ENCODE data around the gene IFNAR2. TPM values are rescaled to one million over a fixed set of nuclear protein-coding genes. Genes with fewer than 3 reads are reported as not detected.

Gene IFNAR2
- polyA plus RNA-seq, 1 donor from 2014 or later = 10.3 TPM

DNA sequence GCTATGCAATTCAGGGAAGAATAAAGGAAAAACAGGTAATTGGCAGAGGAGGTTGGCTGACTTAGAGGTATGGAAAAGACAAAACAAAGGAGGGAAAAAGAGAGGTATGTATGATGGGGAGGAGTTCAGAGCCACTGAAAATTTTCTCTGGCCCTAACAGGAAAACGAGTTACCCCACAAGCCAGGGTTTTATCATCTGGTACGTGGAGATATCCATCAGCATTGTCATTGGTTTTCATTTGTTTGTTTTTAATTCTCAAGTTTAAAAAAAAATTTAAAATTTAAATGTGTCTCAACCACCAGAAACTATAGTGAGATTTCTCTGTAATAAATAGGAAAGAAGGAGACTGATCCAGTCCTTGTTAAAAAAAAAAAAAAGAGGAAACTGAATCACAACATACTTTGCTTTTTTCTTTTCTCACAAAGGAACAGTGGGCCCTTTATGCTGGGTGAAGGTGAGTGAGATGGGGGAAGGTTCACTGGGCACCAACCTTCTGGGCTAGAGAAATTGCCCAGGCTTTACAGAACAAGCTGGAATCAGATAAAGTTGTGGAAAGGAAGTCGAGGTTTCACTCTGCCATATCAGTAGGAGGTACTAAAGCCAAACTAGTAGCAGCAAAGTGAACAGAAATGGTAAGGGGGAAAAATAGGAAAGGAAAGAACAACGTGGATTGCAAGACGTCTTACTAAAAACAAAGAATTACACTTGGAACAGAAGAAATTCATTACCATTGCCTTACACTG lies 2.7 kb downstream of the IFNAR2 start:
- Histone ChIP-seq H3K4me2 (ENCODE audit: low read length) (no peak overlapping the region), H3K36me3 (ENCODE audit: insufficient read depth, low read length) (no peaks in the 10 kb centered on the region), H2AFZ (ENCODE audit: low read depth, low read length) (no peak overlapping the region), H3K79me2 (replicated peaks; ENCODE audit: insufficient read depth, low read length) (peaks cover 17% of the 10 kb centered on the region), H3K9me3 (ENCODE audit: low read length) (no peaks in the 10 kb centered on the region), H4K20me1 (ENCODE audit: insufficient read depth) (no peaks in the 10 kb centered on the region), H3K9ac (ENCODE audit: low read length) (no peak overlapping the region), H3K27me3 (ENCODE audit: insufficient read depth, low read depth, low read length) (no peaks in the 10 kb centered on the region), H3K9me2 (ENCODE audit: insufficient read depth, low read length) (no peaks in the 10 kb centered on the region), H3K27ac (ENCODE audit: low read length) (no peak overlapping the region), H3K4me3 (ENCODE audit: low read length) (peak overlapping the region; percentile 75), H3F3A (ENCODE audit: insufficient read depth, low read length, poor library complexity, severe bottlenecking) (no peaks in the 10 kb centered on the region)
- TF ChIP-seq MXI1 (conservative IDR thresholded peaks at IDR 0.05; ENCODE audit: poor library complexity, severe bottlenecking) (no peak), POLR2AphosphoS5 (IDR thresholded peaks at IDR 0.05) (no peak), SMC3 (conservative IDR thresholded peaks at IDR 0.05; ENCODE audit: poor library complexity) (no peak), TAF1 (IDR thresholded peaks at IDR 0.05; ENCODE audit: low read depth) (no peak), REST (IDR thresholded peaks at IDR 0.05; ENCODE audit: borderline replicate concordance) (no peak), RAD21 (conservative IDR thresholded peaks at IDR 0.05) (no peak), EP300 (conservative IDR thresholded peaks at IDR 0.05; ENCODE audit: poor library complexity, severe bottlenecking) (no peak), EZH2 (IDR thresholded peaks at IDR 0.05; ENCODE audit: borderline replicate concordance, insufficient read depth, low read length, poor library complexity, severe bottlenecking) (no peak)
- TF ChIP-seq, protein P1, sequence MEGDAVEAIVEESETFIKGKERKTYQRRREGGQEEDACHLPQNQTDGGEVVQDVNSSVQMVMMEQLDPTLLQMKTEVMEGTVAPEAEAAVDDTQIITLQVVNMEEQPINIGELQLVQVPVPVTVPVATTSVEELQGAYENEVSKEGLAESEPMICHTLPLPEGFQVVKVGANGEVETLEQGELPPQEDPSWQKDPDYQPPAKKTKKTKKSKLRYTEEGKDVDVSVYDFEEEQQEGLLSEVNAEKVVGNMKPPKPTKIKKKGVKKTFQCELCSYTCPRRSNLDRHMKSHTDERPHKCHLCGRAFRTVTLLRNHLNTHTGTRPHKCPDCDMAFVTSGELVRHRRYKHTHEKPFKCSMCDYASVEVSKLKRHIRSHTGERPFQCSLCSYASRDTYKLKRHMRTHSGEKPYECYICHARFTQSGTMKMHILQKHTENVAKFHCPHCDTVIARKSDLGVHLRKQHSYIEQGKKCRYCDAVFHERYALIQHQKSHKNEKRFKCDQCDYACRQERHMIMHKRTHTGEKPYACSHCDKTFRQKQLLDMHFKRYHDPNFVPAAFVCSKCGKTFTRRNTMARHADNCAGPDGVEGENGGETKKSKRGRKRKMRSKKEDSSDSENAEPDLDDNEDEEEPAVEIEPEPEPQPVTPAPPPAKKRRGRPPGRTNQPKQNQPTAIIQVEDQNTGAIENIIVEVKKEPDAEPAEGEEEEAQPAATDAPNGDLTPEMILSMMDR (IDR thresholded peaks at IDR 0.05; ENCODE audit: poor library complexity, severe bottlenecking) = no peak

DNA sequence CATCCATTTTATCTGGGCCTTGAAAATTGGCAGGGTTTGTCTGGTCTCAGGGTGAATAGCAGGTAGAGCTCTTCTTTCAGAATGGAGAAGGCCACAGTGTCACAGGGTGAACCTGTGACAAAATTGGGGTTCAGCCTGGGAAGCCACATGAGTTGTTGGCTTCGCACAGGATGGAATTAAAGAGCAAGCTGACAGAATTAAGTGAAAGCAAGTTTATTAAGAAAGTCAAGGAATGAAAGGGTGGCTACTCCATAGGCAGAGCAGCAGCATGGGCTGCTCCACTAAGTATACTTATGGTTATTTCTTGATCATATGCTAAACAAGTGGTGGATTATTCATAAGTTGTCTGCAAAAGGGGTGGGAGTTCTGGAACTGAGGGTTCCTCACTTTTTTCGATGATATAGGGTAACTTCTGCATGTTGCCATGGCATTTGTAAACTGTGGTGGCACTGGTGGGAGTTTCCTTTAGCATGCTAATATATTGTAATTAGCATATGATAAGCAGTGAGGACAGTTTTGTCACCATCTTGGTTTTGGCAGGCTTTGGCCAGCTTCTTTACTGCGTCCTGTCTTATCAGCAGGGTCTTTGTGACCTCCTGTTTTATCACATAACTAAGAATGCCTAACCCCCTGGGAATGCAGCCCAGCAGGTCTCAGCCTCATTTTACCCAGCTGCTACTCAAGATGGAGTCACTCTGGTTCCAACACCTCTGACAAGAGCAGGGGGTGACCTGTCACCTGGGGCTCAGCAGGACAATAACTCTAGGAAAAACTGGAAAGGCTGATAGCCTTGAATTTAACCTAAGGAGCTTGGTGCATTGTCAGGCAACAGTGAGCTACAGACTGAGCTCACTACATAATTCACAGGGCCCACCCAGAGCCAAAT lies 5.1 kb downstream of the IFNAR2 start:
- Histone ChIP-seq H4K20me1 (ENCODE audit: insufficient read depth) (no peaks in the 10 kb centered on the region), H3K27ac (ENCODE audit: low read length) (no peak overlapping the region), H3K27me3 (ENCODE audit: insufficient read depth, low read depth, low read length) (no peaks in the 10 kb centered on the region), H3K36me3 (ENCODE audit: insufficient read depth, low read length) (no peaks in the 10 kb centered on the region), H3K9me3 (ENCODE audit: low read length) (peaks cover 3% of the 10 kb centered on the region), H2AFZ (ENCODE audit: low read depth, low read length) (no peak overlapping the region), H3K4me3 (ENCODE audit: low read length) (no peak overlapping the region), H3F3A (ENCODE audit: insufficient read depth, low read length, poor library complexity, severe bottlenecking) (no peaks in the 10 kb centered on the region), H3K4me2 (ENCODE audit: low read length) (no peak overlapping the region), H3K9ac (ENCODE audit: low read length) (no peak overlapping the region), H3K79me2 (replicated peaks; ENCODE audit: insufficient read depth, low read length) (peaks cover 17% of the 10 kb centered on the region), H3K9me2 (ENCODE audit: insufficient read depth, low read length) (no peaks in the 10 kb centered on the region)
- TF ChIP-seq REST (IDR thresholded peaks at IDR 0.05; ENCODE audit: borderline replicate concordance) (no peak), TAF1 (IDR thresholded peaks at IDR 0.05; ENCODE audit: low read depth) (no peak), MXI1 (conservative IDR thresholded peaks at IDR 0.05; ENCODE audit: poor library complexity, severe bottlenecking) (no peak), EP300 (conservative IDR thresholded peaks at IDR 0.05; ENCODE audit: poor library complexity, severe bottlenecking) (no peak)

All from neural cell (in vitro differentiated cells).